ENCODE measurements around the gene SLC6A13.
"Not testable (repeated sequence)": the region's sequence is repeated elsewhere in the genome, so short reads cannot be mapped to it uniquely, and the experiment has no call there.

Gene SLC6A13

GRCh38 chr12:262817-263216 is at the start of gene SLC6A13:
SLC6A13 (minus strand) TSS chr12:262836; CDS start chr12:260052, 2,784 bp downstream.
- DNase-seq (no peak), ATAC-seq (no peak)
- no peak within 1 kb of the TSS for H3K4me3 Mint-ChIP-seq
- no peak within 1 kb of the TSS for H3K27ac Mint-ChIP-seq
- no peaks in the 10 kb centered on the region for H3K36me3 Mint-ChIP-seq (ENCODE audit: low read depth)
- H3K4me1 Mint-ChIP-seq, result peaks cover 17% of the 10 kb centered on the region
- H3K27me3 Mint-ChIP-seq, result peaks cover 8% of the 10 kb centered on the region
- H3K9me3 Mint-ChIP-seq, result no peaks in the 10 kb centered on the region

- Mint-ChIP-seq H3K36me3 (ENCODE audit: low read depth) (peaks cover 72% of the 10 kb centered on the region), H3K4me1 (peaks cover 7% of the 10 kb centered on the region), H3K27ac (no peak overlapping the region), H3K27me3 (no peaks in the 10 kb centered on the region), H3K9me3 (no peaks in the 10 kb centered on the region), H3K4me3 (no peak overlapping the region)
- ATAC-seq (no peak), DNase-seq (no peak)
Observed at GRCh38 chr12:308511-308910, 45.9 kb upstream of the SLC6A13 start.

- no peak overlapping the region for H3K4me3 Mint-ChIP-seq
- DNase-seq (no peak), ATAC-seq (no peak)
- H3K27me3 Mint-ChIP-seq, result no peaks in the 10 kb centered on the region
- H3K27ac Mint-ChIP-seq, result no peak overlapping the region
- peaks cover 79% of the 10 kb centered on the region for H3K36me3 Mint-ChIP-seq (ENCODE audit: low read depth)
- peaks cover 14% of the 10 kb centered on the region for H3K4me1 Mint-ChIP-seq
- H3K9me3 Mint-ChIP-seq, result peaks cover 4% of the 10 kb centered on the region
Observed at GRCh38 chr12:307406-307805, 44.8 kb upstream of the SLC6A13 start.

GRCh38 chr12:304805-305204 is 42.2 kb upstream of the SLC6A13 start:
- ATAC-seq, result no peak
- no peak for DNase-seq
- H3K27me3 Mint-ChIP-seq, result no peaks in the 10 kb centered on the region
- H3K4me3 Mint-ChIP-seq, result no peak overlapping the region
- H3K4me1 Mint-ChIP-seq, result peaks cover 40% of the 10 kb centered on the region
- no peak overlapping the region for H3K27ac Mint-ChIP-seq
- H3K36me3 Mint-ChIP-seq (ENCODE audit: low read depth), result peaks cover 88% of the 10 kb centered on the region
- H3K9me3 Mint-ChIP-seq, result peaks cover 11% of the 10 kb centered on the region

GRCh38 chr12:302766-303165 is 40.1 kb upstream of the SLC6A13 start:
- Mint-ChIP-seq H3K36me3 (ENCODE audit: low read depth) (peaks cover 85% of the 10 kb centered on the region), H3K27ac (peak overlapping the region; percentile 5)

GRCh38 chr12:300166-300565 is 37.5 kb upstream of the SLC6A13 start:
- H3K9me3 Mint-ChIP-seq, result peaks cover 22% of the 10 kb centered on the region
- peaks cover 78% of the 10 kb centered on the region for H3K36me3 Mint-ChIP-seq (ENCODE audit: low read depth)
- not testable (repeated sequence) for H3K27me3 Mint-ChIP-seq, ATAC-seq, DNase-seq
- peaks cover 50% of the 10 kb centered on the region for H3K4me1 Mint-ChIP-seq
- H3K4me3 Mint-ChIP-seq, result peak overlapping the region; percentile 52
- H3K27ac Mint-ChIP-seq, result peak overlapping the region; percentile 92

More at GRCh38 chr12:302766-303165, 40.1 kb upstream of the SLC6A13 start:
- peaks cover 22% of the 10 kb centered on the region for H3K9me3 Mint-ChIP-seq
- not testable (repeated sequence) for ATAC-seq, DNase-seq, H3K27me3 Mint-ChIP-seq, H3K4me3 Mint-ChIP-seq
- peaks cover 52% of the 10 kb centered on the region for H3K4me1 Mint-ChIP-seq

GRCh38 chr12:299511-299910 is 36.9 kb upstream of the SLC6A13 start:
- not testable (repeated sequence) for ATAC-seq, DNase-seq, H3K4me3 Mint-ChIP-seq, H3K27me3 Mint-ChIP-seq
- Mint-ChIP-seq H3K36me3 (ENCODE audit: low read depth) (peaks cover 81% of the 10 kb centered on the region), H3K27ac (peak overlapping the region; percentile 92), H3K9me3 (peaks cover 22% of the 10 kb centered on the region), H3K4me1 (peaks cover 50% of the 10 kb centered on the region)

- peaks cover 20% of the 10 kb centered on the region for H3K9me3 Mint-ChIP-seq
- H3K36me3 Mint-ChIP-seq (ENCODE audit: low read depth), result peaks cover 76% of the 10 kb centered on the region
- peaks cover 45% of the 10 kb centered on the region for H3K4me1 Mint-ChIP-seq
- not testable (repeated sequence) for H3K4me3 Mint-ChIP-seq, H3K27me3 Mint-ChIP-seq, ATAC-seq, H3K27ac Mint-ChIP-seq, DNase-seq
Observed at GRCh38 chr12:298059-298458, 35.4 kb upstream of the SLC6A13 start.

- peaks cover 17% of the 10 kb centered on the region for H3K4me1 Mint-ChIP-seq
- H3K36me3 Mint-ChIP-seq (ENCODE audit: low read depth), result peaks cover 67% of the 10 kb centered on the region
- H3K4me3 Mint-ChIP-seq, result no peak overlapping the region
- no peak overlapping the region for H3K27ac Mint-ChIP-seq
- no peak for ATAC-seq
- DNase-seq, result no peak
- H3K27me3 Mint-ChIP-seq, result no peaks in the 10 kb centered on the region
- peaks cover 13% of the 10 kb centered on the region for H3K9me3 Mint-ChIP-seq
Observed at GRCh38 chr12:295132-295531, 32.5 kb upstream of the SLC6A13 start.

GRCh38 chr12:293199-293598 is 30.6 kb upstream of the SLC6A13 start:
- Mint-ChIP-seq H3K9me3 (no peaks in the 10 kb centered on the region), H3K4me3 (no peak overlapping the region), H3K27me3 (no peaks in the 10 kb centered on the region), H3K36me3 (ENCODE audit: low read depth) (peaks cover 57% of the 10 kb centered on the region), H3K27ac (peak overlapping the region; percentile 3), H3K4me1 (peaks cover 9% of the 10 kb centered on the region)
- DNase-seq (no peak), ATAC-seq (no peak)

- Mint-ChIP-seq H3K4me1 (peaks cover 18% of the 10 kb centered on the region), H3K4me3 (no peak overlapping the region), H3K27me3 (no peaks in the 10 kb centered on the region), H3K9me3 (no peaks in the 10 kb centered on the region), H3K27ac (no peak overlapping the region), H3K36me3 (ENCODE audit: low read depth) (peaks cover 65% of the 10 kb centered on the region)
- ATAC-seq (no peak), DNase-seq (no peak)
Observed at GRCh38 chr12:292186-292585, 29.6 kb upstream of the SLC6A13 start.

- no peak for DNase-seq
- ATAC-seq, result no peak
- Mint-ChIP-seq H3K4me3 (no peak overlapping the region), H3K36me3 (ENCODE audit: low read depth) (peaks cover 66% of the 10 kb centered on the region), H3K9me3 (no peaks in the 10 kb centered on the region), H3K27ac (no peak overlapping the region), H3K27me3 (no peaks in the 10 kb centered on the region), H3K4me1 (peaks cover 28% of the 10 kb centered on the region)
Observed at GRCh38 chr12:291153-291723, 28.6 kb upstream of the SLC6A13 start.

GRCh38 chr12:288687-289086 is 26.1 kb upstream of the SLC6A13 start:
- Mint-ChIP-seq H3K4me3 (no peak overlapping the region), H3K27me3 (no peaks in the 10 kb centered on the region), H3K9me3 (no peaks in the 10 kb centered on the region), H3K27ac (no peak overlapping the region), H3K36me3 (ENCODE audit: low read depth) (peaks cover 70% of the 10 kb centered on the region), H3K4me1 (peaks cover 45% of the 10 kb centered on the region)
- DNase-seq (no peak), ATAC-seq (no peak)

GRCh38 chr12:286531-287300 is 24.1 kb upstream of the SLC6A13 start:
- Mint-ChIP-seq H3K4me3 (no peak overlapping the region), H3K27ac (peak overlapping the region; percentile 74), H3K36me3 (ENCODE audit: low read depth) (peaks cover 62% of the 10 kb centered on the region), H3K27me3 (no peaks in the 10 kb centered on the region), H3K9me3 (no peaks in the 10 kb centered on the region), H3K4me1 (peaks cover 43% of the 10 kb centered on the region)
- ATAC-seq (peak; percentile 81), DNase-seq (no peak)

GRCh38 chr12:278046-278445 is 15.4 kb upstream of the SLC6A13 start:
- no peaks in the 10 kb centered on the region for H3K9me3 Mint-ChIP-seq
- H3K4me1 Mint-ChIP-seq, result no peaks in the 10 kb centered on the region
- H3K27ac Mint-ChIP-seq, result no peak overlapping the region
- H3K36me3 Mint-ChIP-seq (ENCODE audit: low read depth), result peaks cover 16% of the 10 kb centered on the region
- no peaks in the 10 kb centered on the region for H3K27me3 Mint-ChIP-seq
- ATAC-seq, result no peak
- H3K4me3 Mint-ChIP-seq, result no peak overlapping the region
- no peak for DNase-seq
